ENCODE data around the gene CSNK1A1.
"Not testable (repeated sequence)": the region's sequence is repeated elsewhere in the genome, so short reads cannot be mapped to it uniquely, and the experiment has no call there.

The CSNK1A1 gene

GRCh38 chr5:149456597-149457392, 94.4 kb downstream of the CSNK1A1 start:
- DNase-seq (ENCODE audit: low spot score): no peak

- no peak for DNase-seq (ENCODE audit: low spot score)
Observed at GRCh38 chr5:149455889-149456409, 95.3 kb downstream of the CSNK1A1 start.

GRCh38 chr5:149453618-149454415, 97.4 kb downstream of the CSNK1A1 start:
- no peak for DNase-seq (ENCODE audit: low spot score)

GRCh38 chr5:149452665-149453617, 98.3 kb downstream of the CSNK1A1 start:
- peak; percentile 94 for DNase-seq (ENCODE audit: low spot score)

- peak; percentile 62 for DNase-seq (ENCODE audit: low spot score)
Observed at GRCh38 chr5:149452007-149452664, 99.1 kb downstream of the CSNK1A1 start.

- peak; percentile 74 for DNase-seq (ENCODE audit: low spot score)
Observed at GRCh38 chr5:149450199-149450598, 101.0 kb downstream of the CSNK1A1 start.

- DNase-seq (ENCODE audit: low spot score): no peak
Observed at GRCh38 chr5:149448831-149449714, 102.2 kb downstream of the CSNK1A1 start.

- DNase-seq (ENCODE audit: low spot score): no peak
Observed at GRCh38 chr5:149448431-149448830, 102.8 kb downstream of the CSNK1A1 start.

- no peak for DNase-seq (ENCODE audit: low spot score)
Observed at GRCh38 chr5:149447373-149448367, 103.6 kb downstream of the CSNK1A1 start.

- DNase-seq (ENCODE audit: low spot score): not testable (repeated sequence)
Observed at GRCh38 chr5:149446794-149447193, 104.4 kb downstream of the CSNK1A1 start.

- peak; percentile 86 for DNase-seq (ENCODE audit: low spot score)
Observed at GRCh38 chr5:149445739-149446369, 105.4 kb downstream of the CSNK1A1 start.

- DNase-seq (ENCODE audit: low spot score): no peak
Observed at GRCh38 chr5:149445343-149445738, 105.9 kb downstream of the CSNK1A1 start.

GRCh38 chr5:149444430-149444829, 106.8 kb downstream of the CSNK1A1 start:
- not testable (repeated sequence) for DNase-seq (ENCODE audit: low spot score)

GRCh38 chr5:149443210-149443609, 108.0 kb downstream of the CSNK1A1 start:
- DNase-seq (ENCODE audit: low spot score): no peak

- peak; percentile 81 for DNase-seq (ENCODE audit: low spot score)
Observed at GRCh38 chr5:149442563-149443182, 108.6 kb downstream of the CSNK1A1 start.
